Sigmoid colon (tissue), 4 donors: ENCODE results near the gene LIME1.

ENCODE experiments used
- EP300 ChIP-seq, 4 donors: sonication (generic); formaldehyde crosslinking; IDR thresholded peaks; one replicate each; pipeline ENCODE4 v1.6.1; 2017; ENCODE audit warnings: antibody characterized with exemption in 4 of 4
- POLR2A ChIP-seq, 2 donors: fragments of 450-650 bp; IDR thresholded peaks; one replicate each; pipeline ENCODE4 v1.6.1; 2016; ENCODE audit warnings: antibody characterized with exemption in 2 of 2, mild to moderate bottlenecking in 2 of 2, moderate library complexity in 2 of 2
- POLR2AphosphoS5 ChIP-seq, 4 donors: sonication (generic); formaldehyde crosslinking; IDR thresholded peaks; one replicate each; pipeline ENCODE4 v1.6.1; 2017; ENCODE audit warnings: antibody characterized with exemption in 4 of 4
- TF ChIP-seq, protein P1 (sequence below), 4 experiments: fragments of 450-650 bp in 3 of 4; fragments of 200-600 bp in 1 of 4; IDR thresholded peaks; one replicate each; pipeline ENCODE4 v1.5.1; 2016 to 2019; ENCODE audit warnings: antibody characterized with exemption in 4 of 4, mild to moderate bottlenecking in 3 of 4, moderate library complexity in 2 of 4

DNA sequence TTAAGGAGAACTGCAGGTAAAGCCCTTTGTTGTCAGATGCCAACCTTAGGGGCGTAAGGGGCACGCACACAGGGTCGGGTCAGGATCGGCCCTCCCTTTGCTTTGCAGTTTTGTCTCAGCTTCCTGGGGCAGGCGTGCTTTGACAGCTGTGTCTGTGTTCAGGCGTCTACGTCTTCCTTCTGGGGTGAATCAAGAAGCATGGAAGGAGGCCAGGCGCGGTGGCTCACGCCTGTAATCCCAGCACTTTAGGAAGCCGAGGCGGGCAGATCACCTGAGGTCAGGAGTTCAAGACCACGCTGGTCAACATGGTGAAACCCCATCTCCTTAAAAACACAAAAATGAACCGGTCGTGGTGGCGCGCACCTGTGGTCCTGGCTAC lies 27.3 kb upstream of the LIME1 start:
- TF ChIP-seq POLR2AphosphoS5 (IDR thresholded peaks at IDR 0.05) (no peak), EP300 (IDR thresholded peaks at IDR 0.05) (no peak), POLR2A (IDR thresholded peaks at IDR 0.05) (no peak)
- TF ChIP-seq, protein P1, sequence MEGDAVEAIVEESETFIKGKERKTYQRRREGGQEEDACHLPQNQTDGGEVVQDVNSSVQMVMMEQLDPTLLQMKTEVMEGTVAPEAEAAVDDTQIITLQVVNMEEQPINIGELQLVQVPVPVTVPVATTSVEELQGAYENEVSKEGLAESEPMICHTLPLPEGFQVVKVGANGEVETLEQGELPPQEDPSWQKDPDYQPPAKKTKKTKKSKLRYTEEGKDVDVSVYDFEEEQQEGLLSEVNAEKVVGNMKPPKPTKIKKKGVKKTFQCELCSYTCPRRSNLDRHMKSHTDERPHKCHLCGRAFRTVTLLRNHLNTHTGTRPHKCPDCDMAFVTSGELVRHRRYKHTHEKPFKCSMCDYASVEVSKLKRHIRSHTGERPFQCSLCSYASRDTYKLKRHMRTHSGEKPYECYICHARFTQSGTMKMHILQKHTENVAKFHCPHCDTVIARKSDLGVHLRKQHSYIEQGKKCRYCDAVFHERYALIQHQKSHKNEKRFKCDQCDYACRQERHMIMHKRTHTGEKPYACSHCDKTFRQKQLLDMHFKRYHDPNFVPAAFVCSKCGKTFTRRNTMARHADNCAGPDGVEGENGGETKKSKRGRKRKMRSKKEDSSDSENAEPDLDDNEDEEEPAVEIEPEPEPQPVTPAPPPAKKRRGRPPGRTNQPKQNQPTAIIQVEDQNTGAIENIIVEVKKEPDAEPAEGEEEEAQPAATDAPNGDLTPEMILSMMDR (IDR thresholded peaks at IDR 0.05) = no peak
